Kidney (tissue), 14 donors: ENCODE results near the gene GPRIN3. TPM values are rescaled to one million over a fixed set of nuclear protein-coding genes. Genes with fewer than 3 reads are reported as not detected.
A peak's percentile ranks its signal among the peaks of the same experiment; 100 is the strongest.

ENCODE experiments used
- DNase-seq, 5 donors: peaks; one replicate each; pipeline ENCODE4 v3.0.0-alpha.2; 2013 to 2020
- FAIRE-seq: peaks from 2 replicates; lab custom pipeline; 2012; peaks lifted over from hg19 to GRCh38; lab: Jason Lieb, UNC
- H3K27ac ChIP-seq, 2 donors: one replicate each; pipeline ENCODE4 v1.7.0; 2013; ENCODE audit warnings: low read depth in 2 of 2, low read length in 2 of 2, inconsistent platforms in 1 of 2
- H3K27me3 ChIP-seq: one replicate; pipeline ENCODE4 v1.7.1; 2013; ENCODE audit warnings: low read length, inconsistent platforms; ENCODE audit not compliant: control insufficient read depth, insufficient read depth
- H3K36me3 ChIP-seq, 3 donors: one replicate each; pipeline versions ENCODE4 v1.7.0 to v1.7.1; 2013; ENCODE audit warnings: low read length in 3 of 3, control low read depth in 1 of 3, inconsistent platforms in 1 of 3; ENCODE audit not compliant: insufficient read depth in 3 of 3, control insufficient read depth in 2 of 3
- H3K4me1 ChIP-seq, 3 donors: one replicate each; pipeline versions ENCODE4 v1.7.0 to v1.7.1; 2013; ENCODE audit warnings: low read length in 3 of 3, inconsistent platforms in 1 of 3, low read depth in 1 of 3; ENCODE audit not compliant: control insufficient read depth in 2 of 3, insufficient read depth in 2 of 3
- H3K4me3 ChIP-seq, 3 donors: one replicate each; pipeline versions ENCODE4 v1.7.0 to v1.8.1; 2013; ENCODE audit warnings: low read length in 3 of 3, control low read depth in 1 of 3, inconsistent platforms in 1 of 3
- H3K9ac ChIP-seq, 3 donors: one replicate each; pipeline versions ENCODE4 v1.7.0 to v1.7.1; 2013; ENCODE audit warnings: low read length in 3 of 3, control low read depth in 1 of 3, inconsistent platforms in 1 of 3
- H3K9me3 ChIP-seq, 3 donors: one replicate each; pipeline versions ENCODE4 v1.7.0 to v1.7.1; 2013; ENCODE audit warnings: low read length in 3 of 3, control low read depth in 1 of 3, inconsistent platforms in 1 of 3; ENCODE audit not compliant: control insufficient read depth in 2 of 3, insufficient read depth in 1 of 3
- intact Hi-C: fragments of 100-400 bp; cut with DNase I; formaldehyde crosslinking; loops from one replicate; pipeline ENCODE4 v1.11.1; 2022
- polyA plus RNA-seq: library from polyadenylated mRNA; stranded (reverse); fragments of 350-450 nt; fragmentation: Illumina TruSeq; extraction: RNeasy Lipid Tissue Mini Kit (QIAGEN cat#74804); gene quantifications from one replicate; pipeline ENCODE4 v1.2.3, GENCODE V29; 2014; ENCODE audit warnings: low read depth, low replicate concordance; ENCODE audit not compliant: insufficient read depth
- total RNA-seq: library from RNA; stranded (reverse); fragmentation: NEBNext Ultra II Directional; extraction: Animal tissue kit (Norgen Biotek cat#: 25700); gene quantifications from one replicate; pipeline ENCODE4 v1.2.1, GENCODE V29; 2021
- TF ChIP-seq, protein P1 (sequence below): IDR thresholded peaks from 3 replicates; pipeline ENCODE4 v1.5.1; 2012; ENCODE audit warnings: mild to moderate bottlenecking, moderate library complexity, borderline replicate concordance; ENCODE audit not compliant: insufficient read depth; ENCODE audit errors: extremely low read depth
- donor health status: control.
- donor health status: control.
- donor health status: control.
- donor health status: control.
- donor health status: control.
- donor health status: DM: yes; HTN: yes; CAD: no.
- donor health status: Normal renal cell carcinoma (clear cell type).

Gene GPRIN3
- total and polyA plus RNA-seq, 2 donors from 2014 or later, result 2.2 to 15.2 TPM

DNA sequence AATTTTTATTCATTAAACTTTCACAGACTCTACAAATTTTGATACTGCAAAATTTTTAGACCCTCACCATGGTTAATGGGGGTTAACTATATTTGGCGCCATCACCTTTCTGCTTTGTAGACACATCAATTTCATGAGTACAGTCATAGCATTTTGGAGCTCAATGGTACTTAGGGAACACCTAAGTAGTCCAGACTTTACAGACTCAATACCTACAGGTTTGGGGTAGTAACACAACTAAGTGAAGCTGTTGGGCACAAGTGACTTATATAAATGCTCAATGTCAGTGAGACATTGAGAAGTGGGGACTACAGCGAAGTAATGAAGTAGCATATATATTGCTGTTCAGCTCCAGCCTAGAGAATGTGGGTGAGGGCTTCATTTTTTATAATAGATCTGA is 7.5 kb downstream of the GPRIN3 start:
- Histone ChIP-seq H3K4me3 (peak overlapping the region in 2 of 3 donors; percentile 2 to 70), H3K27me3 (no peaks in the 10 kb centered on the region), H3K4me1 (peaks cover 0 to 34% (median 17%) of the 10 kb centered on the region in 3 donors), H3K9me3 (no peaks in the 10 kb centered on the region), H3K36me3 (no peaks in the 10 kb centered on the region), H3K9ac (peak overlapping the region in 1 of 3 donors; percentile 76), H3K27ac (peak overlapping the region; percentile 8 to 91)
- TF ChIP-seq, protein P1, sequence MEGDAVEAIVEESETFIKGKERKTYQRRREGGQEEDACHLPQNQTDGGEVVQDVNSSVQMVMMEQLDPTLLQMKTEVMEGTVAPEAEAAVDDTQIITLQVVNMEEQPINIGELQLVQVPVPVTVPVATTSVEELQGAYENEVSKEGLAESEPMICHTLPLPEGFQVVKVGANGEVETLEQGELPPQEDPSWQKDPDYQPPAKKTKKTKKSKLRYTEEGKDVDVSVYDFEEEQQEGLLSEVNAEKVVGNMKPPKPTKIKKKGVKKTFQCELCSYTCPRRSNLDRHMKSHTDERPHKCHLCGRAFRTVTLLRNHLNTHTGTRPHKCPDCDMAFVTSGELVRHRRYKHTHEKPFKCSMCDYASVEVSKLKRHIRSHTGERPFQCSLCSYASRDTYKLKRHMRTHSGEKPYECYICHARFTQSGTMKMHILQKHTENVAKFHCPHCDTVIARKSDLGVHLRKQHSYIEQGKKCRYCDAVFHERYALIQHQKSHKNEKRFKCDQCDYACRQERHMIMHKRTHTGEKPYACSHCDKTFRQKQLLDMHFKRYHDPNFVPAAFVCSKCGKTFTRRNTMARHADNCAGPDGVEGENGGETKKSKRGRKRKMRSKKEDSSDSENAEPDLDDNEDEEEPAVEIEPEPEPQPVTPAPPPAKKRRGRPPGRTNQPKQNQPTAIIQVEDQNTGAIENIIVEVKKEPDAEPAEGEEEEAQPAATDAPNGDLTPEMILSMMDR, result no peak
- intact Hi-C loops, result no loop called here
- FAIRE-seq, result no peak
- DNase-seq, result no peak

GRCh38 chr4:89299153-89299791 is 8.3 kb downstream of the GPRIN3 start:
- Histone ChIP-seq H3K9me3 (no peaks in the 10 kb centered on the region), H3K9ac (peak overlapping the region; percentile 10 to 76 (median 38)), H3K27ac (peak overlapping the region; percentile 90 to 91), H3K36me3 (no peaks in the 10 kb centered on the region), H3K27me3 (no peaks in the 10 kb centered on the region), H3K4me3 (peak overlapping the region; percentile 45 to 84 (median 70)), H3K4me1 (peaks cover 0 to 34% (median 15%) of the 10 kb centered on the region in 3 donors)
- DNase-seq (peak in 1 of 5 donors; percentile 52), FAIRE-seq (peak; percentile 25)
- TF ChIP-seq, protein P1, result no peak
- intact Hi-C loops, result no loop called here

DNA sequence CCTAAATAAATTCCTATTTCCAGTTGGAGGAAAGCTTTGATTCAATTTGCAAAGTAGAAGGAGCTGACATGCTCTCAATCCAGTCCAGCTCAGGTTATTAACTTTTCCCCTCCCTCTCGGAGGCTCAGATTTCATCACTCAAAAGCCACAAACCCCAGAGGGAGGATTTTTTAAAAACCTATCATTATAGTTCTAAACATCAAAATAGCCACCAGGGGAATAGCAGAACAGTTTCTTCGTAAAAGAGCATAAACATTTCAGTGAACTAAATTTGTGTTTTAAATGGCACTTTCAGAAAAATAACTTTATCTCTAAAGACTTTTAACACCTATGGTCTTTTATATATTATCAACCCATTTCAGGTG is 8.8 kb downstream of the GPRIN3 start:
- FAIRE-seq (peak; percentile 68), DNase-seq (no peak)
- Histone ChIP-seq H3K4me1 (peaks cover 0 to 34% (median 15%) of the 10 kb centered on the region in 3 donors), H3K27ac (peak overlapping the region; percentile 90 to 91), H3K9ac (peak overlapping the region; percentile 10 to 76 (median 38)), H3K36me3 (no peaks in the 10 kb centered on the region), H3K27me3 (no peaks in the 10 kb centered on the region), H3K9me3 (no peaks in the 10 kb centered on the region), H3K4me3 (peak overlapping the region; percentile 45 to 84 (median 70))
- TF ChIP-seq, protein P1, result peak; percentile 12
- intact Hi-C loops, result no loop called here
